ENCODE data around the gene SKAP1. TPM values are rescaled to one million over a fixed set of nuclear protein-coding genes. Genes with fewer than 3 reads are reported as not detected.
A peak's percentile ranks its signal among the peaks of the same experiment; 100 is the strongest.

Gene SKAP1
- total RNA-seq, 4 donors from 2014 or later: not detected

- Histone ChIP-seq H3K36me3 (no peaks in the 10 kb centered on the region), H3K4me3 (no peak overlapping the region), H3K4me1 (no peaks in the 10 kb centered on the region), H3K27ac (no peak overlapping the region), H3K27me3 (peaks cover 31 to 48% (median 43%) of the 10 kb centered on the region in 3 donors), H3K9me3 (no peaks in the 10 kb centered on the region)
- intact Hi-C loops (cut with DNase I; ENCODE audit: low total_unique reads) (no loop called here), in situ Hi-C loops (cut with MboI; ENCODE audit: low sequenced_read_pairs in 4 of 4) (no loop called here)
- ATAC-seq (no peak), DNase-seq (no peak)
- TF ChIP-seq CTCF (IDR thresholded peaks at IDR 0.05 in 4 of 5, conservative IDR thresholded peaks at IDR 0.05 in 1 of 5): no peak
- TF ChIP-seq POLR2A (IDR thresholded peaks at IDR 0.05): no peak
These were observed 118.7 kb downstream of the SKAP1 start for GRCh38 chr17:48311324-48311723.

GRCh38 chr17:48310748-48311213, 119.2 kb downstream of the SKAP1 start:
- Histone ChIP-seq H3K36me3 (no peaks in the 10 kb centered on the region), H3K27me3 (peaks cover 31 to 48% (median 43%) of the 10 kb centered on the region in 3 donors), H3K4me1 (no peaks in the 10 kb centered on the region), H3K9me3 (no peaks in the 10 kb centered on the region), H3K27ac (no peak overlapping the region), H3K4me3 (no peak overlapping the region)
- DNase-seq (no peak), ATAC-seq (no peak)
- in situ Hi-C loops (cut with MboI; ENCODE audit: low sequenced_read_pairs in 4 of 4): no loop called here
- intact Hi-C loops (cut with DNase I; ENCODE audit: low total_unique reads): no loop called here
- TF ChIP-seq POLR2A (IDR thresholded peaks at IDR 0.05) (no peak), CTCF (IDR thresholded peaks at IDR 0.05 in 4 of 5, conservative IDR thresholded peaks at IDR 0.05 in 1 of 5) (no peak)

GRCh38 chr17:48308581-48308980, 121.4 kb downstream of the SKAP1 start:
- intact Hi-C loops (cut with DNase I; ENCODE audit: low total_unique reads): loop anchor here (2.0 kb wide), 1 partner anchor 310 kb away; no protein-coding TSS in a partner anchor
- Histone ChIP-seq H3K36me3 (no peaks in the 10 kb centered on the region), H3K4me1 (no peaks in the 10 kb centered on the region), H3K4me3 (no peak overlapping the region), H3K27me3 (peaks cover 31 to 43% (median 42%) of the 10 kb centered on the region in 3 donors), H3K27ac (no peak overlapping the region), H3K9me3 (no peaks in the 10 kb centered on the region)
- in situ Hi-C loops (cut with MboI; ENCODE audit: low sequenced_read_pairs in 4 of 4): loop anchor here in 1 of 4 donors (10.0 kb wide), 1 partner anchor 316 kb away; the partner anchor contains the start of gene HOXB9
- ATAC-seq (no peak), DNase-seq (no peak)
- TF ChIP-seq POLR2A (IDR thresholded peaks at IDR 0.05): no peak

- Histone ChIP-seq H3K27ac (no peak overlapping the region), H3K27me3 (peaks cover 31 to 41% (median 39%) of the 10 kb centered on the region in 3 donors), H3K4me3 (no peak overlapping the region), H3K4me1 (no peaks in the 10 kb centered on the region), H3K36me3 (no peaks in the 10 kb centered on the region), H3K9me3 (no peaks in the 10 kb centered on the region)
- intact Hi-C loops (cut with DNase I; ENCODE audit: low total_unique reads) (loop anchor here (2.0 kb wide), 1 partner anchor 311 kb away; no protein-coding TSS in a partner anchor), in situ Hi-C loops (cut with MboI; ENCODE audit: low sequenced_read_pairs in 4 of 4) (loop anchor here in 1 of 4 donors (10.0 kb wide), 1 partner anchor 317 kb away; the partner anchor contains the start of gene HOXB9)
- TF ChIP-seq CTCF (IDR thresholded peaks at IDR 0.05 in 4 of 5, conservative IDR thresholded peaks at IDR 0.05 in 1 of 5) (peak; percentile 42 to 76 (median 51)), POLR2A (IDR thresholded peaks at IDR 0.05) (no peak)
- no peak for ATAC-seq
- peak in 1 of 2 donors; percentile 18 for DNase-seq
These were observed 122.1 kb downstream of the SKAP1 start for GRCh38 chr17:48307814-48308411.

GRCh38 chr17:48307255-48307654, 122.8 kb downstream of the SKAP1 start:
- Histone ChIP-seq H3K4me3 (no peak overlapping the region), H3K27me3 (peaks cover 31 to 41% (median 33%) of the 10 kb centered on the region in 3 donors), H3K27ac (no peak overlapping the region), H3K9me3 (no peaks in the 10 kb centered on the region), H3K4me1 (no peaks in the 10 kb centered on the region), H3K36me3 (no peaks in the 10 kb centered on the region)
- intact Hi-C loops (cut with DNase I; ENCODE audit: low total_unique reads) (no loop called here), in situ Hi-C loops (cut with MboI; ENCODE audit: low sequenced_read_pairs in 4 of 4) (loop anchor here in 1 of 4 donors (10.0 kb wide), 1 partner anchor 318 kb away; the partner anchor contains the start of gene HOXB9)
- ATAC-seq (no peak), DNase-seq (no peak)
- TF ChIP-seq CTCF (IDR thresholded peaks at IDR 0.05 in 4 of 5, conservative IDR thresholded peaks at IDR 0.05 in 1 of 5) (no peak), POLR2A (IDR thresholded peaks at IDR 0.05) (no peak)

Data from gastrocnemius medialis (tissue), 4 donors.